ENCODE results near the gene PPP3R2. TPM values are rescaled to one million over a fixed set of nuclear protein-coding genes. Genes with fewer than 3 reads are reported as not detected.
"Not testable (repeated sequence)": the region's sequence is repeated elsewhere in the genome, so short reads cannot be mapped to it uniquely, and the experiment has no call there.

PPP3R2 gene
- total RNA-seq, 6 donors from 2014 or later = not detected

DNA sequence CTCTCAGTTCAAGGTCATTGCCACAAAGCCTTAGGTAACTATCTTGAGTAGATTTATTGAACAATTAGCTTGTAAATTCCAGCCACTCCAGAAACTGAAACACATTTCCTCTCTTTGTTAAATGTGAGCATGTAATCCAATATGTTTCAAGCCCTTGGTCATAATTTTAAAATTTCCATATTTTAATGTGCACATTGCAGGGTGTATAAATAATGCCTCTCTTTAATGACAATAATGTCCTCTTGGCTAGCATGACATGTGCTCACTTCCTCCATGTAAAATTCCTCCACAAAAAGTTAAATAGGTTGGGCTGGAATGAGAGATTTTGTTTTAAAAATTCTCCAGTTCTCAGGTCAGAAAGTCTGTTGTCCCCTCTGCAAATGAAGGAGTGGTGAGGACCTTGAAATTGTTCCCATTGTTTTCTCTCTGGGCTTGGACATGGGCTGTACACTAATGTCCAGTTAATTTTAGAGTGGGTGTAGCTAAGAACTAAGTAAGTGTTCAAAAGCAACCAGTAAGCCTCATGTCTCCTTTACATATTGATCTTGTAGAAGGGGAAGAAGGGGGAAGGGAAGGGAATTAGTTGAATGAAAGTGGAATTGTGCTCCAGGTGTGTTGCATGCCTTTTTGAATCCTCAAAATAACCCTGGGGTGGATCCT is 2.9 kb downstream of the PPP3R2 start:
- Histone ChIP-seq H3K36me3 (no peaks in the 10 kb centered on the region), H3K4me1 (no peaks in the 10 kb centered on the region), H3K27me3 (no peaks in the 10 kb centered on the region), H3K4me3 (no peak overlapping the region), H3K27ac (no peak overlapping the region), H3K9me3 (no peaks in the 10 kb centered on the region)
- TF ChIP-seq EP300 (IDR thresholded peaks at IDR 0.05) = no peak
- no peak for ATAC-seq (ENCODE audit: low FRiP score in 2 of 2)
- no peak for DNase-seq

DNA sequence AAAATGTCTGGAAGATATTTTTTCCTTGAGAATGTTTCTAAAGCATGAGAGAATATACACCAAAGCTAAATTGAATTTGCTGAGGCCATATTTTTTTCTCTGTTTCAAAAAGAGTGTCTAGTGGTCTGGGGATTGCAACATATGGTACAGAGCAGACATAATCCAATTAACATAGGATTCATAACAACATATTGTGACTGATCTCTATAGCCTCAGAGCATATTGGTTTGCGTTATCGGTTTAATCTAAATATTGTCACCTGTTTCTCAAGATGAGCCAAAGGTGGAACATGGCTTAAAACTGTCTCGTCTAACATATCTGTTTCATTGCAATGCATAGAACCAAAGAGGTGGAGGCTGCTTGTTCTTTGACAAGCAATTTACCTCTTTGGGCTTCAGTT is 3.9 kb downstream of the PPP3R2 start:
- Histone ChIP-seq H3K4me3 (no peak overlapping the region), H3K4me1 (no peaks in the 10 kb centered on the region), H3K27me3 (no peaks in the 10 kb centered on the region), H3K27ac (no peak overlapping the region), H3K9me3 (no peaks in the 10 kb centered on the region), H3K36me3 (no peaks in the 10 kb centered on the region)
- TF ChIP-seq POLR2AphosphoS5 (IDR thresholded peaks at IDR 0.05) = no peak
- TF ChIP-seq, protein P1, sequence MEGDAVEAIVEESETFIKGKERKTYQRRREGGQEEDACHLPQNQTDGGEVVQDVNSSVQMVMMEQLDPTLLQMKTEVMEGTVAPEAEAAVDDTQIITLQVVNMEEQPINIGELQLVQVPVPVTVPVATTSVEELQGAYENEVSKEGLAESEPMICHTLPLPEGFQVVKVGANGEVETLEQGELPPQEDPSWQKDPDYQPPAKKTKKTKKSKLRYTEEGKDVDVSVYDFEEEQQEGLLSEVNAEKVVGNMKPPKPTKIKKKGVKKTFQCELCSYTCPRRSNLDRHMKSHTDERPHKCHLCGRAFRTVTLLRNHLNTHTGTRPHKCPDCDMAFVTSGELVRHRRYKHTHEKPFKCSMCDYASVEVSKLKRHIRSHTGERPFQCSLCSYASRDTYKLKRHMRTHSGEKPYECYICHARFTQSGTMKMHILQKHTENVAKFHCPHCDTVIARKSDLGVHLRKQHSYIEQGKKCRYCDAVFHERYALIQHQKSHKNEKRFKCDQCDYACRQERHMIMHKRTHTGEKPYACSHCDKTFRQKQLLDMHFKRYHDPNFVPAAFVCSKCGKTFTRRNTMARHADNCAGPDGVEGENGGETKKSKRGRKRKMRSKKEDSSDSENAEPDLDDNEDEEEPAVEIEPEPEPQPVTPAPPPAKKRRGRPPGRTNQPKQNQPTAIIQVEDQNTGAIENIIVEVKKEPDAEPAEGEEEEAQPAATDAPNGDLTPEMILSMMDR (IDR thresholded peaks at IDR 0.05) = no peak
- TF ChIP-seq EP300 (IDR thresholded peaks at IDR 0.05) = no peak
- no peak for TF ChIP-seq POLR2A (IDR thresholded peaks at IDR 0.05)
- 88 to 94% methylated on average over 3 of the region's 3 CpGs for WGBS, 2 donors
- ATAC-seq (ENCODE audit: low FRiP score in 2 of 2) = no peak
- no peak for DNase-seq

DNA sequence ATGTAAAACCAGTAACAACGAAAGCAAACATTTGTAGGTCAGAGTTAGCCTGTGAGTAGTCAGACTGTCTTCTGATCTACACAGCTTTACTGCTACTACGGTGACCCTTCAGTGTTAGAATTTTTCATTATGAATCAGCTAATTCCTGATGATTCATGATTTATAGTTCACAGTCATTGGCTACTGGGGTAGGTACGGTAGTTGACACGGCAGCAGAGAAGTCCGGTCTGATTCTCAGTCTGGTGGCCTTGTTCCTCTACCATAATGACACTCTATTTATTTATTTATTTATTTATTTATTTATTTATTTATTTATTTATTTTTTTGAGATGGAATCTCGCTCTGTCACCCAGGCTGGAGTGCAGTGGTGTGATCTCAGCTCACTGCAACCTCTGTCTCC is 4.7 kb downstream of the PPP3R2 start:
- H3K4me3 ChIP-seq; DNase-seq; H3K9me3 ChIP-seq; ATAC-seq (ENCODE audit: low FRiP score in 2 of 2); H3K4me1 ChIP-seq; H3K27me3 ChIP-seq; H3K27ac ChIP-seq; H3K36me3 ChIP-seq: not testable (repeated sequence)
- 80 to 86% methylated on average over 6 of the region's 6 CpGs for WGBS, 2 donors

DNA sequence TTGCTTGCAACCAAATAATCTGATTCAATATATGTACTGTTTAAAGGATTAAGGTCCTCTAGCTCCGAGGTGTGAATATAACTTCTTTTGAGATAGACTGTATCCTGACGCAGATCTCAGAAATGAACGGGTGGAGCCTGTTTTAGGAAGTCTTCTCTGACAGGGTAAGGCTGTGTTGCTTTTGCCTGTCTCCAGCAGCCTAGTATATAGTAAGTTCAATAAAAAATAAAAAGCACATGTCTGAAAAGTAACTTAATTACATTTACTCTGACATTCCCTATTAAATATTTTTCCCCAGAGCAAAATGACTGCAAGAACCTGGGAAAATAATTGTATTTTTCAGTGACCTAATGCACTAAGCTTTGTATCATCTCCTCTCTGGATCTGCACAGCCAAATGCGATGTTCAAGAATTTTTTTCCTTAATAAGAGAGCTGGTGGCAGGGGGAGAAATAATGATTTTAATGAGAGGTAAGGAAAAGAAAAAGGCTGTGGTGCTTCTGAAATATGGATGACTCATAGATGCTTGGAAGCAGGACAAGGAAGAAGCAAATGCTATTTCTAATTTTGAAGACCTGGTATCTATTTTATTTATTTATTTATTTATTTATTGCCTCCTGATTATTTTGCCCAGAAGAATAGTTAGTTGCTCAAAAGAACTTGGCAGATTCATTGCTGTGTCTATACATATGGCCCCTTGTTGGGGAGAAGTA is 7.3 kb downstream of the PPP3R2 start:
- H3K36me3 ChIP-seq = no peaks in the 10 kb centered on the region
- TF ChIP-seq EP300 (IDR thresholded peaks at IDR 0.05) (no peak), POLR2AphosphoS5 (IDR thresholded peaks at IDR 0.05) (no peak), POLR2A (IDR thresholded peaks at IDR 0.05) (no peak)
- TF ChIP-seq, protein P1 (IDR thresholded peaks at IDR 0.05) = no peak
- 84% methylated on average over 4 of the region's 4 CpGs for WGBS, 2 donors
- no peak overlapping the region for H3K4me3 ChIP-seq
- DNase-seq (no peak), ATAC-seq (ENCODE audit: low FRiP score in 2 of 2) (no peak)
- H3K27me3 ChIP-seq = no peaks in the 10 kb centered on the region
- H3K9me3 ChIP-seq = no peaks in the 10 kb centered on the region
- H3K27ac ChIP-seq = no peak overlapping the region
- no peaks in the 10 kb centered on the region for H3K4me1 ChIP-seq

DNA sequence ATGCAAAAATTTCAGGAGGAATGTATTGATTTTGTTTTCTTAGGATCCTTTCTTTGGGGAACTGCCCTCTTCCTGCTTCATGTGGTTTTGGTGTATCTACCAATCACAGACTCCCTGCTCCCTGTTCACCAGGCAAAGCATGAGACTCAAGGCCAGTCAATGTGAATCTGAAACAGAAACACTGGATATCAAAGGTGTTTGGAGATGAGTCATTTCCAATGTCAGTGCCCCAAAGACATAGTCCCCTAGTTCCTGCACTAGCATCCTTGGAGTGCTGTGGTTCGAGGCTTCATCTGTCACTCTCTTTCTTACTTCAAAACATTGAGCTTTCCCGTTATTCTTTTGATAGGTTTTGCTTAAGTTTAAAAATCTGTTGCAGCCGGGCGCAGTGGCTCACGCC is 8.1 kb downstream of the PPP3R2 start:
- no peak overlapping the region for H3K4me3 ChIP-seq
- DNase-seq (no peak), ATAC-seq (ENCODE audit: low FRiP score in 2 of 2) (peak in 1 of 2 donors; percentile 53)
- H3K27ac ChIP-seq = no peak overlapping the region
- no peaks in the 10 kb centered on the region for H3K36me3 ChIP-seq
- WGBS, 2 donors = 81 to 89% methylated on average over 5 of the region's 5 CpGs
- no peaks in the 10 kb centered on the region for H3K27me3 ChIP-seq
- H3K9me3 ChIP-seq = no peaks in the 10 kb centered on the region
- TF ChIP-seq EP300 (IDR thresholded peaks at IDR 0.05) (no peak), POLR2A (IDR thresholded peaks at IDR 0.05) (no peak), POLR2AphosphoS5 (IDR thresholded peaks at IDR 0.05) (no peak)
- TF ChIP-seq, protein P1 (IDR thresholded peaks at IDR 0.05) = no peak
- no peaks in the 10 kb centered on the region for H3K4me1 ChIP-seq

DNA sequence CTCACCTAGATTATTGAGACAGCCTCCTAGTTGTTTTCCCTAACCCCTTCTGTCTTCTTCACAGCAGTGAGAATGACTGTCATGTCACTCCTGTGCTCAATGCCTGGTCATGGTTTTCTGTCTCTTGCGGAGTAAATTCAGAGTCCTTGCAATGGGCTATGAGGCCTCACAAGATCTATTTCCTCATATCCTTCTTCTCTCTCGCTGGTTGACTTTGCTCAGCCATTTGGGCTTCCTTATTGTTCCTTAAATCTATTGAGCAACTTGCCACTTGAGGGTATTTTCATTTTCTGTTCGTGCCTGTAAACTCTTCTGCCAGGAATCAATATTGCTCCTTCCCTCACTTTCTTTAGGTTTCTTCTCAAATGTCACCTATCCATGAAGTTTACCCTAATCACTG is 9.0 kb downstream of the PPP3R2 start:
- ATAC-seq (ENCODE audit: low FRiP score in 2 of 2) (peak in 1 of 2 donors; percentile 75), DNase-seq (peak in 1 of 2 donors; percentile 23)
- Histone ChIP-seq H3K27ac (peak overlapping the region in 2 of 4 donors; percentile 8 to 52), H3K4me1 (no peaks in the 10 kb centered on the region), H3K4me3 (no peak overlapping the region), H3K36me3 (no peaks in the 10 kb centered on the region), H3K27me3 (no peaks in the 10 kb centered on the region), H3K9me3 (no peaks in the 10 kb centered on the region)
- no peak for TF ChIP-seq POLR2AphosphoS5 (IDR thresholded peaks at IDR 0.05)
- no peak for TF ChIP-seq POLR2A (IDR thresholded peaks at IDR 0.05)
- no peak for TF ChIP-seq EP300 (IDR thresholded peaks at IDR 0.05)
- TF ChIP-seq, protein P1 (IDR thresholded peaks at IDR 0.05) = no peak
- 49 to 73% methylated on average over 3 of the region's 3 CpGs for WGBS, 2 donors

All from upper lobe of left lung (tissue), 6 donors.